Measurements from ENCODE around the gene EFCAB12. TPM values are rescaled to one million over a fixed set of nuclear protein-coding genes. Genes with fewer than 3 reads are reported as not detected.

EFCAB12 gene
- total and polyA plus RNA-seq, 4 donors = 0.50 to 7.9 (median 5.8) TPM

DNA sequence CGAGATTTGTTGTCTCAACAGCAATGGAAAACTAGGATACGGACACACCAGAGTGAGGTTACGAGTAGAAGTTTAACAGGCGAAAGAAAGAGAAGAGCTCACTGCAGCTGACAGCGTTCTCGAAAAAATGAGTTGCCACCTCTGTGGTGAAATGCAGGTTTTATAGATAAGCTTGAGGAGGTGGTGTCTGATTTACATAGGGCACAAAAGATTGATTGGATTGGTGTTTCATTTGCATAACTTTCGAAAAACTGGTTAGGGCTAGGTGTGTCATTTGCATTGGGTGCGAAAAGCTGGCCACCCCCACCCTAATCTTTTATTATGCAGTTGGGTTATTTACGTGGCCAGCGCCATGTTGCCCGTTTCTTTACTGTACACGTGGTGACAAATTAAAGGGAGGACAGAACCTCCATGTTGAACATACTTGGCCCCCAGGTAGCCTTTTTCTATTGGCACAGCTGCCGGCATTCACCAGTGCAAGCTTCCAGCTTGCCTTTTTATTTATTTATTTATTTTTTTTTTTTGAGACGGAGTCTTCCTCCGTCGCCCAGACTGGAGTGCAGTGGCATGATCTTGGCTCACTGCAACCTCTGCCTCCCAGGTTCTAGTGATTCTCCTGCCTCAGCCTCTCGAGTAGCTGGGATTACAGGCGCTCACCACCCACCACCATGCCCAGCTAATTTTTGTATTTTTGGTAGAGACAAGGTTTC is 19.9 kb upstream of the EFCAB12 start:
- Histone ChIP-seq H3K36me3 (ENCODE audit: control insufficient read depth, insufficient read depth, low read length) (peaks cover 11% of the 10 kb centered on the region), H3K4me3 (ENCODE audit: low read depth, low read length) (no peak overlapping the region), H3K27me3 (ENCODE audit: control insufficient read depth, insufficient read depth, low read length) (no peaks in the 10 kb centered on the region), H3K27ac (ENCODE audit: low read depth, low read length) (no peak overlapping the region), H3K9me3 (ENCODE audit: control insufficient read depth, insufficient read depth, low read length) (no peaks in the 10 kb centered on the region), H3K4me1 (ENCODE audit: control insufficient read depth, insufficient read depth, low read length) (no peaks in the 10 kb centered on the region)
- DNase-seq (ENCODE audit: low read depth in 4 of 6, low spot score in 6 of 6) = no peak
- 83% methylated on average over 11 of the region's 18 CpGs for WGBS (ENCODE audit: insufficient coverage)

DNA sequence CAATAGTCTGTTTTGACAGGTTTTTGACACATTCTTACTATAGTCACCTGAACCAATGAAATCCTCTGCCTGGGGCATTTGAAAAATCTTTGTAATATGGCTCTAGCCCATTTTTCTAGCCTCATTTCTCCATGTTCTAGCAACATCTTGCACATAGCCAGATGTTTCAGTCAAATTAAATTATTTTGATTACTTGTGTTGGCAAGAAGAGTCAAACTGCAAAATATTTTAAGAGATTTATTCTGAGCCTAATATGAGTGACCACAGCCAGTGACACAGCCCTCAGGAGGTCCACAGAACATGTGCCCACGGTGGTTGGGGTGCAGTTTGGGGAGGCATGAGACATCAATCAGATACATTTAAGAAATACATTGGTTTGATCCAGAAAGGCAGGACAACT is 18.5 kb upstream of the EFCAB12 start:
- Histone ChIP-seq H3K4me1 (ENCODE audit: control insufficient read depth, insufficient read depth, low read length) (peaks cover under 1% of the 10 kb centered on the region), H3K27ac (ENCODE audit: low read depth, low read length) (no peak overlapping the region), H3K36me3 (ENCODE audit: control insufficient read depth, insufficient read depth, low read length) (peaks cover 5% of the 10 kb centered on the region), H3K27me3 (ENCODE audit: control insufficient read depth, insufficient read depth, low read length) (no peaks in the 10 kb centered on the region), H3K9me3 (ENCODE audit: control insufficient read depth, insufficient read depth, low read length) (no peaks in the 10 kb centered on the region), H3K4me3 (ENCODE audit: low read depth, low read length) (no peak overlapping the region)
- DNase-seq (ENCODE audit: low read depth in 4 of 6, low spot score in 6 of 6) = no peak
- no CpG with 5 or more reads among the region's 1 CpG for WGBS (ENCODE audit: insufficient coverage)

DNA sequence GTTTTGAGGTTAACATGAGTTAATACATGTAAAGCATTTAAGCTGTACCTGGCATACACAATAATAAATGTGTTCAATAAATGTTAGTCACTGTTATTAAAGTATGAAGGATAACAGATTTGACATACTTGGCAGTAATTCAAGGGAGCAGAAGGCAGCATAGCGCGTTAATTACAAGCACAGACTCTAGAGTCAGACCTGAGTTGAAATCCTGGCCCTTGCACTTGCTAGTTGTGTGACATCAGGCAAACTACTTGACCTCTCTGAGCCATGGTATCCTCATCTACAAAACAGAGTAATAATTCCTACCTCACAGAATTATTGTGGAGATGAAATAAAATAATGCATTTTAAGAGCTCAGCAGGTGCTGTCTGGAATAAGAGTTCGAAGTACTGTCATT is 17.0 kb upstream of the EFCAB12 start:
- Histone ChIP-seq H3K27me3 (ENCODE audit: control insufficient read depth, insufficient read depth, low read length) (no peaks in the 10 kb centered on the region), H3K4me1 (ENCODE audit: control insufficient read depth, insufficient read depth, low read length) (peaks cover 4% of the 10 kb centered on the region), H3K4me3 (ENCODE audit: low read depth, low read length) (no peak overlapping the region), H3K27ac (ENCODE audit: low read depth, low read length) (no peak overlapping the region), H3K36me3 (ENCODE audit: control insufficient read depth, insufficient read depth, low read length) (no peaks in the 10 kb centered on the region), H3K9me3 (ENCODE audit: control insufficient read depth, insufficient read depth, low read length) (no peaks in the 10 kb centered on the region)
- peak in 1 of 6 donors; percentile 22 for DNase-seq (ENCODE audit: low read depth in 4 of 6, low spot score in 6 of 6)
- 100% methylated on average over 2 of the region's 3 CpGs for WGBS (ENCODE audit: insufficient coverage)

DNA sequence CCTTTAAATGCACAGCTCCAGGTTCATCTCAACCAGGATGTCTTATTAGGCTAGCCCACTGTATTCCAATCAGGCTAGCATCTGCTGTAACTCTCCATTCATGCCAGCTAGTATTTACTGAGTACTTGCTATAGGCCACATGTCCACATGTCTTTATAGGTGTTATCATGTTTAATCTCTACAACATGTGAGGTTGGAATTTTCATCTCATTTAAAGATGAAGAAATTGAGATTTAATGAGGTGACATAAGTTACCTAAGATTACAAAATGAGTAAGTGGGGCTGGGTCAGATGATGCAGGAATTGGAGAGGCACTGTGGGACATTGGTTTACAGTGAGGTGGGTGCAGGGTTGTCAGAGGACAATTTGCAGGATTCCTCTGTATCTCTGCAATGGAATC is 14.5 kb upstream of the EFCAB12 start:
- Histone ChIP-seq H3K4me1 (ENCODE audit: control insufficient read depth, insufficient read depth, low read length) (peaks cover 12% of the 10 kb centered on the region), H3K27ac (ENCODE audit: low read depth, low read length) (no peak overlapping the region), H3K36me3 (ENCODE audit: control insufficient read depth, insufficient read depth, low read length) (no peaks in the 10 kb centered on the region), H3K27me3 (ENCODE audit: control insufficient read depth, insufficient read depth, low read length) (no peaks in the 10 kb centered on the region), H3K9me3 (ENCODE audit: control insufficient read depth, insufficient read depth, low read length) (no peaks in the 10 kb centered on the region), H3K4me3 (ENCODE audit: low read depth, low read length) (no peak overlapping the region)
- peak in 1 of 6 donors; percentile 11 for DNase-seq (ENCODE audit: low read depth in 4 of 6, low spot score in 6 of 6)

DNA sequence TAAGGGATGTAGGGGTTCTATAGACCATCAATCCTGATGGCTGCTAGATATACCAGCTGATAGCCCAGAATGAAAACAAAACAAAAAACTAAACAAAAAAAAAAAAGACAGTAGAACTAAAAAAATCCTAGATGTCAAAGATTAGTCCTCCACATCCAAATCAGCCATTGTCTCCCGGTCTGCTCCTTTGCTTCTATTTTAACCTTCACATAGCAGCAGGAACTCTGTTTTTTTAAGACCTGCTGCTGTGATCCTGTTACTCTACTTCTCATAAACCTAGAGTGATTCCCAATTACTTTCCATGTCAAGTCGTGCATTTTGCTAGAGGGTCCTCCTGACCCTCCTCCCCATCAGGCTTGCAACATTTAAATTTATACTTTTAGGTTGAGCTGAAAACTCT is 14.1 kb upstream of the EFCAB12 start:
- no peaks in the 10 kb centered on the region for H3K27me3 ChIP-seq (ENCODE audit: control insufficient read depth, insufficient read depth, low read length)
- WGBS (ENCODE audit: insufficient coverage) = 50% methylated on average over 1 of the region's 2 CpGs
- no peaks in the 10 kb centered on the region for H3K9me3 ChIP-seq (ENCODE audit: control insufficient read depth, insufficient read depth, low read length)
- no peak overlapping the region for H3K4me3 ChIP-seq (ENCODE audit: low read depth, low read length)
- no peaks in the 10 kb centered on the region for H3K36me3 ChIP-seq (ENCODE audit: control insufficient read depth, insufficient read depth, low read length)
- peaks cover 12% of the 10 kb centered on the region for H3K4me1 ChIP-seq (ENCODE audit: control insufficient read depth, insufficient read depth, low read length)
- no peak for DNase-seq (ENCODE audit: low read depth in 4 of 6, low spot score in 6 of 6)
- H3K27ac ChIP-seq (ENCODE audit: low read depth, low read length) = no peak overlapping the region

DNA sequence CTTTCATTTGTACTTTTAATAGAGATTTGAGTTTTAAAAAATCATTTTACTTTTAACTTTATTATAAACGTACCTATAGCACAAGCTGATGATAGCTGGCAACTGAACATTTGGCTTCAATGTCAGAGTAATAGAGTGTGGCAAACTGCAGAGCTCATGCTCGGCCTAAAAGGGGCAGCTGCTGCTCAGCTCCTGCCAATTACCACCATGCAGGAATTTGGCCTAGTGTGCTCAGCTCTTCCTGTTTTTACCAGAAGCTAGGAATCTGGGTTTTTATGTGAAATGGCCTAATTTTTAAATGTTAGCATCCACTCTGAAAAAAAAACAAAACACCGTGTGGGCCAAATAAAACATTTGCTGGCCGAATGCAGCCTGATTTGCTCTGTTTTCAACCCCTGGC is 13.3 kb upstream of the EFCAB12 start:
- H3K36me3 ChIP-seq (ENCODE audit: control insufficient read depth, insufficient read depth, low read length) = no peaks in the 10 kb centered on the region
- H3K4me3 ChIP-seq (ENCODE audit: low read depth, low read length) = no peak overlapping the region
- peaks cover 12% of the 10 kb centered on the region for H3K4me1 ChIP-seq (ENCODE audit: control insufficient read depth, insufficient read depth, low read length)
- peak overlapping the region; percentile 43 for H3K27ac ChIP-seq (ENCODE audit: low read depth, low read length)
- no peaks in the 10 kb centered on the region for H3K27me3 ChIP-seq (ENCODE audit: control insufficient read depth, insufficient read depth, low read length)
- WGBS (ENCODE audit: insufficient coverage) = 47% methylated on average over 2 of the region's 4 CpGs
- H3K9me3 ChIP-seq (ENCODE audit: control insufficient read depth, insufficient read depth, low read length) = no peaks in the 10 kb centered on the region
- DNase-seq (ENCODE audit: low read depth in 4 of 6, low spot score in 6 of 6) = peak in 3 of 6 donors; percentile 17 to 81 (median 78)

DNA sequence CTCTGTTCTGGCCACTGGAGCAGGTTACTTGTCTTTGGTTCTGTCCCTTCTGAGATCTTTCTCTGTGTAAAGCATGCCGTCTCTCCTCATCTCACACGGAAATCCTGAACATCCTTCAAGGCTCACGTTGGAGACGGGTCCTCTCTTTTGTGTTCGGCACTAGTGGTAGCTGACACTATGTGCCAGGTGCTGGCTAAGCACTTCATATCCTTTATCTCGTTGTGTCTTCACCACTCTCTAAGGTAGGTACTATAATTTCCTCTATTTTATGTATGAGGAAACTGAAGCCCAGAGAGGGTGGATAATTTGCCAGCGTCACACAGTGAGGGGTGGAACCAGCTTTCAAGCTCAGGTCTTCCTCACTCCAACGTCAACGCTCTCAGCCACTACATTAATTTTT is 12.8 kb upstream of the EFCAB12 start:
- no peak for DNase-seq (ENCODE audit: low read depth in 4 of 6, low spot score in 6 of 6)

DNA sequence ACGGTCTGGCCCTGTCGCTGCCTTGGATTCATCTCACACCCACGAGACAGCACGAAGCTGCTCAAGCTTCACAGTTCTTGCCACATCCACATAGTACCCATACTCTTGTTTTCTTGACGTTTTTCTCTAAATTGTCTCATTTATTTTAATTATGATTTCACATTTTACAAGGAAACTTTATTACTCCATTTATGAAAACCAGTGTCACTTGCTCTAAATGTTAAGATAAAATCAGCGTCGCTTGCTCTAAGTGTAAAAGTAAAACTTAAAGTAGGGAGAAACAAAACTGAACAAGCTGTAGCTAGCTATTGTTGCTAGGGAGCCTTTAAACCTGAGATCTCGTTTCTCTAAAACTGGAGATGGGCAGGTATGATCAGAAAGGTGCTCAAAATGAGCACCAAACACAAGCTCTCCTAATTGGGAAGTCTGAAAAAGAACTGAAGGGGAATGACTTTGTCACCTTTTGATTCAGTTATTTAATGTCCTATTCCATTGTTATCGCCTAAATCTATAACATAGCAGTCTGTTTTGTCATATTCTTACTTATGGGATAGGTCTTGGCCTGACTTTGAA is 12.3 kb upstream of the EFCAB12 start:
- Histone ChIP-seq H3K36me3 (ENCODE audit: control insufficient read depth, insufficient read depth, low read length) (no peaks in the 10 kb centered on the region), H3K9me3 (ENCODE audit: control insufficient read depth, insufficient read depth, low read length) (no peaks in the 10 kb centered on the region), H3K4me3 (ENCODE audit: low read depth, low read length) (peak overlapping the region; percentile 95), H3K27ac (ENCODE audit: low read depth, low read length) (peak overlapping the region; percentile 88), H3K27me3 (ENCODE audit: control insufficient read depth, insufficient read depth, low read length) (no peaks in the 10 kb centered on the region), H3K4me1 (ENCODE audit: control insufficient read depth, insufficient read depth, low read length) (peaks cover 12% of the 10 kb centered on the region)
- 0% methylated on average over 3 of the region's 9 CpGs for WGBS (ENCODE audit: insufficient coverage)
- DNase-seq (ENCODE audit: low read depth in 4 of 6, low spot score in 6 of 6) = no peak

More for the DNA sequence above, 12.8 kb upstream of the EFCAB12 start:
- Histone ChIP-seq H3K27me3 (ENCODE audit: control insufficient read depth, insufficient read depth, low read length) (no peaks in the 10 kb centered on the region), H3K4me1 (ENCODE audit: control insufficient read depth, insufficient read depth, low read length) (peaks cover 12% of the 10 kb centered on the region), H3K4me3 (ENCODE audit: low read depth, low read length) (peak overlapping the region; percentile 11), H3K36me3 (ENCODE audit: control insufficient read depth, insufficient read depth, low read length) (no peaks in the 10 kb centered on the region), H3K9me3 (ENCODE audit: control insufficient read depth, insufficient read depth, low read length) (no peaks in the 10 kb centered on the region), H3K27ac (ENCODE audit: low read depth, low read length) (peak overlapping the region; percentile 88)
- WGBS (ENCODE audit: insufficient coverage) = 20% methylated on average over 1 of the region's 9 CpGs

DNA sequence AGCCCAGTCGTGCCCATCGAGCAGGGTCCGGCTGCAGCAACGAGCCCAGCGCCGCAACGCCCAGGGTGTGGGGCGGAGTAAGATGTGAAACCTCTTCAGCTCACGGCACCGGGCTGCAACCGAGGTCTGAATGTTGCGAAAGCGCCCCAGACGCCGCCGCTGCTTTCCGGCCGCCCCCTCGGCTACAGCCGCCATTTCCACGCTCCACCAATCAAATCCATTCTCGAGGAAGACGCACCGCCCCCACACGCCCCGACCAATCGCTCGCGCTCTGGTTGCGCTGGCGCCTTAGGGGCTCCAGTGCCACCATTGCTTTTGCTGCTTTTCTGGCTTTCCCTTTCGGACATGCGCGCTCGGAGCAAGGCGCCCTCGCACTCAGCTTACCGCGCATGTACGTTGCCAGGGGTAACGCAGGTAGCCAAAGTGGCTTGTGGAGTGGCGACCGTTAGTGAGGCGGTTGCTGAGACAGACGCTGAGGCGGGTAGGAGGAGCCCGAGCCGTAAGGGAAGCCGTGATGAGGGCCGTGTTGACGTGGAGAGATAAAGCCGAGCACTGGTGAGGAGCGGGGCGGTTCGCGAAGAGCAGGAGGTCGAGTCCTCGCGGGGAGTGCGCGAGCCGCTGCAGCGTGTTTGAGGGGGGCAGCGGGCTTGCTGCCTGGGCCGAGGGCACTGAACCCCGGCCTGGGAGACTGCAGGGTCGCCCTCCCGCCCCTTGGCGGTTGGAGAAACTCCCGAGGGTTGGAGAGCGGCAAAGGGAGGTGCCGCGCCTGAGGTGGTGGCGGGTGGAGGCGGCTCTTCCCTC is 11.6 kb upstream of the EFCAB12 start, which contains the start of the genes IFT122 and MBD4:
Gene IFT122, plus strand, starts transcription at position 408 of the 801 bp plus-strand sequence. Its CDS starts 107 bp downstream, at position 515.
Gene MBD4, minus strand, starts transcription at position 132 of the 801 bp plus-strand sequence. Its CDS starts 115 bp downstream, at position 17.
- WGBS (ENCODE audit: insufficient coverage) = under 1% methylated on average over 75 of the region's 75 CpGs
- Histone ChIP-seq H3K4me3 (ENCODE audit: low read depth, low read length) (peak within 1 kb of the TSS; percentile 95), H3K4me1 (ENCODE audit: control insufficient read depth, insufficient read depth, low read length) (peaks cover 12% of the 10 kb centered on the region), H3K36me3 (ENCODE audit: control insufficient read depth, insufficient read depth, low read length) (no peaks in the 10 kb centered on the region), H3K27ac (ENCODE audit: low read depth, low read length) (peak within 1 kb of the TSS; percentile 88), H3K9me3 (ENCODE audit: control insufficient read depth, insufficient read depth, low read length) (no peaks in the 10 kb centered on the region), H3K27me3 (ENCODE audit: control insufficient read depth, insufficient read depth, low read length) (no peaks in the 10 kb centered on the region)
- peak; percentile 93 to 100 (median 96) for DNase-seq (ENCODE audit: low read depth in 4 of 6, low spot score in 6 of 6)
